Pulmonary artery endothelial cell (primary cell): ENCODE measurements around the gene HAAO. TPM values are rescaled to one million over a fixed set of nuclear protein-coding genes. Genes with fewer than 3 reads are reported as not detected.
A peak's percentile ranks its signal among the peaks of the same experiment; 100 is the strongest.
"Not testable (repeated sequence)": the region's sequence is repeated elsewhere in the genome, so short reads cannot be mapped to it uniquely, and the experiment has no call there.

ENCODE experiments used
- DNase-seq: peaks from one replicate; pipeline ENCODE4 v3.0.0-alpha.2; 2011; ENCODE audit warnings: low read depth, low spot score
- total RNA-seq: library from RNA; depleted of rRNA; stranded (reverse); fragments of >200 nt; gene quantifications from 2 replicates; pipeline ENCODE4 v1.2.3, GENCODE V29; 2014

The HAAO gene
- total RNA-seq, 1 donor from 2014 or later = 0.20 TPM

DNA sequence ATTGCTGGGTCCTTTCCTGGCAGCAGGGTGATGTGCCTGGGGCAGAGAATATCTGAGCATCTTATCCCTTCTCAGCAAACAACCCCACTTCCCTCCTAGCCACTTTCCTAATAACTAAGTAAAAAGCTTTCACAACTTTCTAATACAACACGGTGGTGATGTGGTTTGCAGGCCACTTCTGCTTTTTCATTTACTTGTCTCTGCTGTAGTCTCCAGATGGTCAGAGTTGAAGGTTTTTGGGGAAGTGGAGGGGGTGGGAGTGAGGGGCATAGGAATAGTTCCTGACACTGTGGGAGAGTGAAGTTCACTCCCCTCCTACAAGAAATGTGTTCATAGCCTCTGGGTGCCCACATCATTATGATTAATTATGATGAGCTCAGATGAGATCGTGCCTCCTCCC is 40.1 kb downstream of the HAAO start:
- DNase-seq = no peak

DNA sequence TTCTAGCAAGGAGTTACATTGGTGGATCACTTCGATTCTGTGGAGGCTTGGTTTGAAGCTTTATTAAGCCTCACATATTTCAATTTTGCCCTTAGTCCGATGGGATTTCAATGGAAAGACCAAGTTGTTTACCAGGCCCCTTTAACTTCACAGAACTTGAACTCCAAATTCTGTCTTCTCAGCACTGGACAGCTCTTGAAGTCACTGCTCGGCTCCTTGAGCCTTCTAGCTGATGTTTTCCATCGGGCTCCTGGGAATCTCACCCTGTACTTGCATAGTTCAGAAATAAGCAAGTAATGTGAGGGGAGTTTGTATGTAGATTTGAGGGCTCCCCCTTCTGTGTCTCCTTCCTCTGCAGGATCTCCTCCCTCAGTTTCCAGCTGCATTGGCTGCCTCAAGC is 43.5 kb downstream of the HAAO start:
- no peak for DNase-seq

- no peak for DNase-seq
Measured at GRCh38 chr2:42747422-42747821, 45.0 kb downstream of the HAAO start.

GRCh38 chr2:42744545-42745082 is 47.8 kb downstream of the HAAO start:
- no peak for DNase-seq

GRCh38 chr2:42743659-42743990 is 48.8 kb downstream of the HAAO start:
- no peak for DNase-seq

GRCh38 chr2:42742740-42743658 is 49.4 kb downstream of the HAAO start:
- DNase-seq = no peak

DNA sequence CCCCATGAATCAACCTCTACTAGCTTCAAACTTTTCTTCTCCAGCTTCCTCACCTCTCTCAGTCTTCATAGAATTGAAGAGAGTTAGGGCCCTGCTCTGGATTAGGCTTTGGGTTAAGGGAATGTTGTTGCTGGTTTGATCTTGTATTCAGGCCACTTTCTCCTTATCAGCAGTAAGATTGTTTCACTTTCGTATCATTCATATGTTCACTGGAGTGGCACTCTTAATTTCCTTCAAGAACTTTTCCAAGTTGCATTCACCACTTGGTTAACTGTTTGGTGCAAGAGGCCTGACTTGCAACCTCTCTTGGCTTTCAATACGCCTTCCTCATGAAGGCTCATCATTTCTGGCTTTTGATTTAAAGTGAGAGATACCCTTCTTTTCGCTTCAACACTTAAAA is 51.2 kb downstream of the HAAO start:
- DNase-seq = no peak

DNA sequence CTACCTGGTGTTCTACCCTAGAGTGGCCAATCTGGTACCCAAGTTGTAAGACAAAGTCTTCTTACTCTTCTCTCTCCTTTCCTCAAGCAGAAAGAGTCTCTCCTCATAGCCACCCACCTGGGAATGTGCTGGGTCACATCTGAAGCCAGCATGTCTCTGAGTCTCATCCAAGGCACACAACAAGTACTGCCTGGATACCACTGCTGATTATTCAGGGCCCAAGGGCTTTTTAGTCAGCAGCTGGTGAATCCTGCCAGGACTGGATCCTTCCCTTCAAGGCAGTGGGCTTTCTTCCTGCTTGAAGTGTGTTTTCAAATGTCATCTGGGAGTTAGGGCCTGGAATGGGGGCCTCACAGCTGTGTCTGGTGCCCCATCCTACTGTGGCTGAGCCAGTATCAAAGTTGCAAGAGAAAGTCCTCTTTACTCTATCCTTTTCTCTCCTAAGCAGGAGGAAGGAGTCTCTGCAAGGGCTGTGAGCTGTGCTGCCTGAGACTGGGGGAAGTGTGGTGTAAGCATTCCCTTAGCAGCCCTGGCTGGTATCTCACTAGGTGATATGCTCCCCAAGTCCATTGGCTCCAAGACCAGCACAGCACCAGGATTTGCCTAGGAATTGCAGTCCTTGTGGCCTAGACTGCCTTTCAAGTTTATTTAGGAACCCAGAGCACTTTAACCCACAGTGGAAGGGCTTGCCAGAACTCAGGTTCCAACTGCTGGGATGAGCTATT is 55.6 kb downstream of the HAAO start:
- no peak for DNase-seq

- no peak for DNase-seq
Measured at GRCh38 chr2:42733852-42734251, 58.5 kb downstream of the HAAO start.

GRCh38 chr2:42731316-42731715 is 61.1 kb downstream of the HAAO start:
- not testable (repeated sequence) for DNase-seq

GRCh38 chr2:42726680-42727079 is 65.7 kb downstream of the HAAO start:
- no peak for DNase-seq

GRCh38 chr2:42725657-42726056 is 66.7 kb downstream of the HAAO start:
- DNase-seq = no peak

- no peak for DNase-seq
Measured at GRCh38 chr2:42724886-42725285, 67.5 kb downstream of the HAAO start.

GRCh38 chr2:42723465-42723864 is 68.9 kb downstream of the HAAO start:
- no peak for DNase-seq

DNA sequence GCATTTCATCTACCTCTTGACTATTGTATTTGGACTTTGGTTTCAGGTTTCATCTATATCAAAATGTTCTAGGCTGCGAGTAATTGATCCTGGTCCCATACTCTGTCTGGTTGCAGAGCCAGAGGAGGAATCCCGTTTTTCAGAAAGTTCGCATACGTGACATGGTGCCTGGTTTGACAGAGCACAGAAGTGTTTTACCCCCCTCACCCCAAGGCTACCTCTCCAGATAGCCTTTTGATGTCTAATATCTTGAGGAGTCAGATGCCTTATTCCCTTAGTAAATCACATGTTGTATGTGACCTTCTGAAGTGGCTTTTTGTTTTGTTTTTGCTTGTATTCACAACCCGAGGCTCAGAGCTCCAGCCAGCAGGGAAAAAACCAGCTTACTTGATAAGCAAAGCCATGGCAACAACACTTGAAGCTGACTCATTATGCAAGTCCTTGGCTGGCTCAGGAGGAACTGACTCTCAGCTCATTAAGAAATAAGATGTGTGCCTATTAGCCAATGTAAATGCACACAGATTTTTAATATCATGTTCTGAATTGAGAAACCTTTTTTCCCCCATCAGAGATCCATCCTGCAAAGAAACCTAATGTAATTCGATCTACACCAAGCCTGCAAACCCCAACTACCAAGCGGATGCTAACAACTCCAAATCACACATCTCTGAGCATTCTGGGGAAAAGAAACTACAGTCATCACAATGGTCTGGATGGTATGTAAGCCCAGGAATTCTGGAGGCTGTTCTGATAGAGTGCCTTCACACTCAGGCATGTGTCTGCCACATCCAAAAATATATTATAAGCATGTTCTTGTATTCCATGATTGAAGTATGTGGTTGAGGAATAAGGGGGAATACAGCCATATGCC is 69.8 kb downstream of the HAAO start:
- peak; percentile 82 for DNase-seq

- DNase-seq = no peak
Measured at GRCh38 chr2:42721898-42722297, 70.5 kb downstream of the HAAO start.

Other genes starting within 250 kb of the HAAO start
- gene MTA3, start 224.0 kb downstream of the HAAO start, total RNA-seq = 22.4 and 24.0 TPM in 2 replicates
- gene OXER1, start 28.4 kb downstream of the HAAO start, total RNA-seq = not detected in 2 replicates